CD4-positive, CD25-positive, alpha-beta regulatory T cell (primary cell): Measurements from ENCODE around the gene SF3A1. TPM values are rescaled to one million over a fixed set of nuclear protein-coding genes. Genes with fewer than 3 reads are reported as not detected.

ENCODE experiments used
- ATAC-seq, 2 donors: fragments of 150-1000 bp; cut with Tn5 transposase; one replicate each; pipeline ENCODE4 v1.10.0; 2021; ENCODE audit warnings: low read depth in 2 of 2, moderate number of reproducible peaks in 2 of 2, moderate library complexity in 1 of 2
- DNase-seq, 3 donors: peaks; one replicate each; pipeline versions ENCODE4 v3.0.0 to v3.0.0-alpha.2; 2012 to 2022; ENCODE audit warnings: mixed read lengths in 1 of 3
- H3K27ac ChIP-seq: one replicate; pipeline ENCODE4 v1.7.0; 2013; ENCODE audit warnings: mild to moderate bottlenecking, low read length; ENCODE audit not compliant: insufficient read depth, poor library complexity, severe bottlenecking
- H3K27me3 ChIP-seq: one replicate; pipeline ENCODE4 v1.7.0; 2013; ENCODE audit warnings: low read length; ENCODE audit not compliant: control insufficient read depth, insufficient read depth
- H3K36me3 ChIP-seq: one replicate; pipeline ENCODE4 v1.7.0; 2013; ENCODE audit warnings: mild to moderate bottlenecking, low read length, moderate library complexity; ENCODE audit not compliant: control insufficient read depth, insufficient read depth
- H3K4me1 ChIP-seq: 2 replicates; pipeline ENCODE4 v1.7.0; 2013; ENCODE audit warnings: mild to moderate bottlenecking, low read length; ENCODE audit not compliant: insufficient read depth, control insufficient read depth, poor library complexity, severe bottlenecking
- H3K4me3 ChIP-seq: one replicate; pipeline ENCODE4 v1.7.0; 2013; ENCODE audit warnings: low read depth, mild to moderate bottlenecking, low read length, moderate library complexity
- H3K9me3 ChIP-seq, 2 experiments: 1 replicate in 1 of 2; 2 replicates in 1 of 2; pipeline ENCODE4 v1.7.0; 2013; ENCODE audit warnings: low read length in 2 of 2, mild to moderate bottlenecking in 1 of 2, moderate library complexity in 1 of 2; ENCODE audit not compliant: control insufficient read depth in 2 of 2
- H3K27ac Mint-ChIP-seq, 3 donors: one replicate each; pipeline ENCODE4 v1.8.0; 2020 to 2022; ENCODE audit warnings: mild to moderate bottlenecking in 3 of 3, mixed read lengths in 3 of 3, moderate library complexity in 2 of 3
- H3K27me3 Mint-ChIP-seq: one replicate; pipeline ENCODE4 v1.8.0; 2022; ENCODE audit warnings: mild to moderate bottlenecking, mixed read lengths
- H3K36me3 Mint-ChIP-seq: one replicate; pipeline ENCODE4 v1.8.0; 2020; ENCODE audit warnings: mixed read lengths
- H3K4me1 Mint-ChIP-seq, 4 donors: one replicate each; pipeline ENCODE4 v1.8.0; 2020 to 2022; ENCODE audit warnings: mixed read lengths in 4 of 4, mild to moderate bottlenecking in 1 of 4
- H3K4me3 Mint-ChIP-seq, 4 donors: one replicate each; pipeline ENCODE4 v1.8.0; 2020 to 2022; ENCODE audit warnings: mild to moderate bottlenecking in 4 of 4, mixed read lengths in 4 of 4, moderate library complexity in 3 of 4
- H3K9me3 Mint-ChIP-seq, 7 donors: one replicate each; pipeline ENCODE4 v1.8.0; 2020 to 2022; ENCODE audit warnings: mixed read lengths in 7 of 7, mild to moderate bottlenecking in 3 of 7, moderate library complexity in 2 of 7
- polyA plus RNA-seq, 4 donors: library from polyadenylated mRNA; unstranded; fragments of 300-500 nt; fragmentation: Illumina TruSeq; gene quantifications; one replicate each; pipeline ENCODE4 v1.2.3, GENCODE V29; 2021
- total RNA-seq: library from RNA; stranded (reverse); gene quantifications from one replicate; pipeline ENCODE4 v1.2.3, GENCODE V29; 2022

Gene SF3A1
- total and polyA plus RNA-seq, 5 donors from 2014 or later = 66.6 to 389 (median 77.9) TPM

- Mint-ChIP-seq H3K27ac (peak overlapping the region; percentile 69 to 83 (median 76)), H3K27me3 (no peaks in the 10 kb centered on the region), H3K4me3 (peak overlapping the region in 2 of 4 donors; percentile 51 to 56), H3K9me3 (no peaks in the 10 kb centered on the region), H3K36me3 (peaks cover 25% of the 10 kb centered on the region), H3K4me1 (peaks cover 14 to 64% (median 27%) of the 10 kb centered on the region in 4 donors)
- ATAC-seq (no peak), DNase-seq (no peak)
- Histone ChIP-seq H3K4me3 (no peak overlapping the region), H3K27me3 (no peaks in the 10 kb centered on the region), H3K27ac (no peak overlapping the region), H3K4me1 (peaks cover 56% of the 10 kb centered on the region), H3K9me3 (no peaks in the 10 kb centered on the region), H3K36me3 (peaks cover 45% of the 10 kb centered on the region)
Measured at GRCh38 chr22:30292069-30292970, 64.4 kb downstream of the SF3A1 start.

- Histone ChIP-seq H3K4me3 (no peak overlapping the region), H3K27ac (no peak overlapping the region), H3K36me3 (peaks cover 38% of the 10 kb centered on the region), H3K4me1 (peaks cover 52% of the 10 kb centered on the region), H3K9me3 (no peaks in the 10 kb centered on the region), H3K27me3 (no peaks in the 10 kb centered on the region)
- H3K36me3 Mint-ChIP-seq = peaks cover 19% of the 10 kb centered on the region
- H3K9me3 Mint-ChIP-seq = no peaks in the 10 kb centered on the region
- peak overlapping the region in 2 of 4 donors; percentile 78 to 96 for H3K4me3 Mint-ChIP-seq
- H3K27me3 Mint-ChIP-seq = no peaks in the 10 kb centered on the region
- no peak for DNase-seq
- peak overlapping the region; percentile 76 to 93 (median 83) for H3K27ac Mint-ChIP-seq
- H3K4me1 Mint-ChIP-seq = peaks cover 9 to 62% (median 23%) of the 10 kb centered on the region in 4 donors
- no peak for ATAC-seq
Measured at GRCh38 chr22:30291058-30291892, 65.4 kb downstream of the SF3A1 start.

- DNase-seq (peak in 1 of 3 donors; percentile 32), ATAC-seq (no peak)
- Histone ChIP-seq H3K4me1 (peaks cover 45% of the 10 kb centered on the region), H3K36me3 (peaks cover 32% of the 10 kb centered on the region), H3K9me3 (no peaks in the 10 kb centered on the region), H3K4me3 (peak overlapping the region; percentile 66), H3K27ac (peak overlapping the region; percentile 76), H3K27me3 (no peaks in the 10 kb centered on the region)
- no peaks in the 10 kb centered on the region for H3K27me3 Mint-ChIP-seq
- peaks cover 19% of the 10 kb centered on the region for H3K36me3 Mint-ChIP-seq
- H3K4me3 Mint-ChIP-seq = peak overlapping the region; percentile 91 to 96 (median 94)
- no peaks in the 10 kb centered on the region for H3K9me3 Mint-ChIP-seq
- H3K4me1 Mint-ChIP-seq = peaks cover 9 to 54% (median 22%) of the 10 kb centered on the region in 4 donors
- H3K27ac Mint-ChIP-seq = peak overlapping the region; percentile 93 to 97 (median 96)
Measured at GRCh38 chr22:30290342-30291057, 66.2 kb downstream of the SF3A1 start.

GRCh38 chr22:30289980-30290313 is 66.7 kb downstream of the SF3A1 start:
- H3K36me3 Mint-ChIP-seq = peaks cover 19% of the 10 kb centered on the region
- ATAC-seq (peak; percentile 17 to 21), DNase-seq (peak in 1 of 3 donors; percentile 39)
- H3K4me3 Mint-ChIP-seq = peak overlapping the region; percentile 91 to 96 (median 94)
- H3K27ac ChIP-seq = peak overlapping the region; percentile 76
- H3K36me3 ChIP-seq = peaks cover 27% of the 10 kb centered on the region
- no peaks in the 10 kb centered on the region for H3K27me3 Mint-ChIP-seq
- peak overlapping the region; percentile 93 to 97 (median 96) for H3K27ac Mint-ChIP-seq
- H3K4me1 ChIP-seq = peaks cover 41% of the 10 kb centered on the region
- H3K4me1 Mint-ChIP-seq = peaks cover 9 to 52% (median 22%) of the 10 kb centered on the region in 4 donors
- H3K9me3 ChIP-seq = no peaks in the 10 kb centered on the region
- peak overlapping the region; percentile 66 for H3K4me3 ChIP-seq
- H3K27me3 ChIP-seq = no peaks in the 10 kb centered on the region
- H3K9me3 Mint-ChIP-seq = no peaks in the 10 kb centered on the region

GRCh38 chr22:30289141-30289979 is 67.3 kb downstream of the SF3A1 start, which contains the start of gene CASTOR1:
Gene CASTOR1, minus strand, starts transcription at chr22:30289505. Its CDS starts 8 bp downstream, at chr22:30289497.
- H3K4me1 Mint-ChIP-seq = peaks cover 9 to 53% (median 21%) of the 10 kb centered on the region in 4 donors

GRCh38 chr22:30288419-30289140 is 68.1 kb downstream of the SF3A1 start:
- Histone ChIP-seq H3K27me3 (no peaks in the 10 kb centered on the region), H3K27ac (peak overlapping the region; percentile 76), H3K9me3 (no peaks in the 10 kb centered on the region), H3K36me3 (peaks cover 15% of the 10 kb centered on the region), H3K4me1 (peaks cover 41% of the 10 kb centered on the region), H3K4me3 (peak overlapping the region; percentile 59)
- Mint-ChIP-seq H3K27ac (peak overlapping the region; percentile 38 to 95 (median 88)), H3K4me1 (peaks cover 8 to 46% (median 21%) of the 10 kb centered on the region in 4 donors), H3K36me3 (peaks cover 12% of the 10 kb centered on the region), H3K4me3 (peak overlapping the region; percentile 85 to 96 (median 92)), H3K9me3 (no peaks in the 10 kb centered on the region), H3K27me3 (no peaks in the 10 kb centered on the region)
- ATAC-seq = no peak
- no peak for DNase-seq

More at GRCh38 chr22:30289141-30289979, 67.3 kb downstream of the SF3A1 start, which contains the start of gene CASTOR1:
- Mint-ChIP-seq H3K36me3 (peaks cover 19% of the 10 kb centered on the region), H3K27me3 (no peaks in the 10 kb centered on the region), H3K4me3 (peak within 1 kb of the TSS; percentile 91 to 96 (median 94)), H3K27ac (peak within 1 kb of the TSS; percentile 95 to 97 (median 96)), H3K9me3 (no peaks in the 10 kb centered on the region)
- Histone ChIP-seq H3K4me1 (peaks cover 41% of the 10 kb centered on the region), H3K4me3 (peak within 1 kb of the TSS; percentile 66), H3K9me3 (no peaks in the 10 kb centered on the region), H3K36me3 (peaks cover 21% of the 10 kb centered on the region), H3K27me3 (no peaks in the 10 kb centered on the region), H3K27ac (peak within 1 kb of the TSS; percentile 76)
- DNase-seq (peak; percentile 84 to 94 (median 91)), ATAC-seq (peak; percentile 75 to 77)
